DOHH2 (cell line): ENCODE data around the gene DDR1.

Source experiments
- CTCF ChIP-seq: fragments of 200-600 bp; sonication (generic); IDR thresholded peaks from one replicate; pipeline ENCODE4 v1.5.1; 2014; ENCODE audit warnings: antibody characterized with exemption, mild to moderate bottlenecking, low read depth, low read length; ENCODE audit not compliant: poor library complexity, severe bottlenecking
- EZH2phosphoT487 ChIP-seq: fragments of 200-600 bp; sonication (generic); IDR thresholded peaks from 2 replicates; pipeline ENCODE4 v1.6.1; 2017; ENCODE audit warnings: borderline replicate concordance, mild to moderate bottlenecking, antibody characterized with exemption, low read length, moderate library complexity, mixed read lengths

GRCh38 chr6:30888816-30889495, 4.6 kb downstream of the DDR1 start:
- TF ChIP-seq CTCF (no peak), EZH2phosphoT487 (no peak)
